Spleen (tissue), 7 donors: ENCODE data around the gene CCDC152.

ENCODE experiments used
- CTCF ChIP-seq, 11 experiments: fragments of 200-600 bp in 7 of 11; fragments of 450-650 bp in 4 of 11; sonication (generic) in 4 of 11; IDR thresholded peaks in 8 of 11; conservative IDR thresholded peaks in 3 of 11; 1 replicate in 7 of 11; 2 replicates in 4 of 11; pipeline versions ENCODE4 v1.4.0 to v1.8.0; 2016 to 2021; ENCODE audit warnings: antibody characterized with exemption in 11 of 11, inconsistent platforms in 4 of 11, mild to moderate bottlenecking in 1 of 11
- POLR2A ChIP-seq, 3 donors: fragments of 450-650 bp; IDR thresholded peaks; one replicate each; pipeline ENCODE4 v1.5.1; 2017; ENCODE audit warnings: antibody characterized with exemption in 3 of 3, mild to moderate bottlenecking in 1 of 3
- POLR2AphosphoS5 ChIP-seq, 3 donors: sonication (generic); formaldehyde crosslinking; IDR thresholded peaks; one replicate each; pipeline ENCODE4 v1.5.1; 2017; ENCODE audit warnings: antibody characterized with exemption in 3 of 3
- donor health status: DM: no; HTN: no; CAD: no; lungs with moderate emphysema.
- donor health status: DM: no; HTN: no; CAD: no.
- donor health status: DM: no; HTN: no; CAD: no.

- TF ChIP-seq CTCF (IDR thresholded peaks at IDR 0.05 in 8 of 11, conservative IDR thresholded peaks at IDR 0.05 in 3 of 11): no peak
- no peak for TF ChIP-seq POLR2AphosphoS5 (IDR thresholded peaks at IDR 0.05)
- TF ChIP-seq POLR2A (IDR thresholded peaks at IDR 0.05): no peak
These were observed 82.6 kb downstream of the CCDC152 start for GRCh38 chr5:42839196-42839595.
